Measurements from ENCODE around the gene EPS8L2.
A peak's percentile ranks its signal among the peaks of the same experiment; 100 is the strongest.

EPS8L2 gene

GRCh38 chr11:704781-705645 is 1.0 kb upstream of the EPS8L2 start:
- DNase-seq = no peak

- DNase-seq = no peak
Measured at GRCh38 chr11:706439-706956, 467 bp downstream of the EPS8L2 start.

- no peak for DNase-seq
Measured at GRCh38 chr11:706957-707816, 1.2 kb downstream of the EPS8L2 start.

- no peak for DNase-seq
Measured at GRCh38 chr11:707817-708420, 1.9 kb downstream of the EPS8L2 start.

- DNase-seq = no peak
Measured at GRCh38 chr11:708511-708910, 2.5 kb downstream of the EPS8L2 start.

GRCh38 chr11:709109-709997 is 3.3 kb downstream of the EPS8L2 start:
- no peak for DNase-seq

GRCh38 chr11:714436-714835 is 8.4 kb downstream of the EPS8L2 start:
- no peak for DNase-seq

GRCh38 chr11:719214-720016 is 13.4 kb downstream of the EPS8L2 start:
- no peak for DNase-seq

GRCh38 chr11:720017-720641 is 14.1 kb downstream of the EPS8L2 start:
- DNase-seq = no peak

GRCh38 chr11:720642-721246 is 14.7 kb downstream of the EPS8L2 start:
- DNase-seq = no peak

- no peak for DNase-seq
Measured at GRCh38 chr11:721247-721740, 15.3 kb downstream of the EPS8L2 start.

GRCh38 chr11:721741-722345 is 15.8 kb downstream of the EPS8L2 start:
- peak; percentile 29 for DNase-seq

GRCh38 chr11:722346-722811 is 16.3 kb downstream of the EPS8L2 start:
- DNase-seq = no peak

GRCh38 chr11:723120-723883 is 17.3 kb downstream of the EPS8L2 start:
- DNase-seq = peak; percentile 71

GRCh38 chr11:724049-724777 is 18.2 kb downstream of the EPS8L2 start:
- DNase-seq = no peak

GRCh38 chr11:724778-725386 is 18.9 kb downstream of the EPS8L2 start:
- DNase-seq = no peak

GRCh38 chr11:725624-726202 is 19.7 kb downstream of the EPS8L2 start:
- DNase-seq = no peak
